Fibroblast of skin of abdomen (primary cell): ENCODE measurements around the gene CCDC187.
A peak's percentile ranks its signal among the peaks of the same experiment; 100 is the strongest.
"Not testable (repeated sequence)": the region's sequence is repeated elsewhere in the genome, so short reads cannot be mapped to it uniquely, and the experiment has no call there.

Experiments used
- DNase-seq: peaks from one replicate; pipeline ENCODE4 v3.0.0-alpha.2; 2013

Gene CCDC187

DNA sequence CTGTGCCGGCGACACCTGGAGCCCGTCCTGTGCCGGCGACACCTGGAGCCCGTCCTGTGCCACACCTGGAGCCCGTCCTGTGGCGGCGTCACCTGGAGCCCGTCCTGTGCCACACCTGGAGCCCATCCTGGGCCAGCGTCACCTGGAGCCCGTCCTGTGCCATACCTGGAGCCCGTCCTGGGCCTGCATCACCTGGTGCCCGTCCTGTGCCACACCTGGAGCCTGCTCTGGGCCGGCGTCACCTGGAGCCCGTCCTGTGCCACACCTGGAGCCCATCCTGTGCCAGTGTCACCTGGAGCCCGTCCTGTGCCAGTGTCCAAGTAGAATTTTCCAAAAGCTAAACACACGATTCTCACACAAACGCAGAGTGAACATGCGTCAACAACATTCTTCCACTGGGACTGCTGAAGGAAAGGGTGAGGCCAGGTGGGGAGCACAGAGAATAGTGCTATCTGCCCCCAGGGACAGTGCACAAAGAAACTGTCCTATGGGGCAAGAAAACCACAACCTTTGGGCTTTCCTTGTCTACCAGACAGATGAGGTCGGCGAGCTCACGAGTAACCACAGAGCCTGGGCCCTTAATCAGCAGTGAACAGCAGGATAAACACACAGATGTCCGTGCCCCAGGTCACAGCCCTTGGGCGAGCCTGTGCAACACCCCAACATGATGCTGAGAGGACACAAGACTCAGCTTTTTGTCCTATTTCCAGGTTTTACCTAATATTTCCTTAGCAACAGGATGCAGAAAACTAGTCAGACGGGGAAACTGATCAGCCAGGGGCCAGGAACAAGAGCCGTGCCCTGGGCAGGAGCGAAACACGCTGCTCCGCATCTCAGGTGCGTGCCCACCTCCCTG is 66.2 kb downstream of the CCDC187 start:
- DNase-seq: no peak

DNA sequence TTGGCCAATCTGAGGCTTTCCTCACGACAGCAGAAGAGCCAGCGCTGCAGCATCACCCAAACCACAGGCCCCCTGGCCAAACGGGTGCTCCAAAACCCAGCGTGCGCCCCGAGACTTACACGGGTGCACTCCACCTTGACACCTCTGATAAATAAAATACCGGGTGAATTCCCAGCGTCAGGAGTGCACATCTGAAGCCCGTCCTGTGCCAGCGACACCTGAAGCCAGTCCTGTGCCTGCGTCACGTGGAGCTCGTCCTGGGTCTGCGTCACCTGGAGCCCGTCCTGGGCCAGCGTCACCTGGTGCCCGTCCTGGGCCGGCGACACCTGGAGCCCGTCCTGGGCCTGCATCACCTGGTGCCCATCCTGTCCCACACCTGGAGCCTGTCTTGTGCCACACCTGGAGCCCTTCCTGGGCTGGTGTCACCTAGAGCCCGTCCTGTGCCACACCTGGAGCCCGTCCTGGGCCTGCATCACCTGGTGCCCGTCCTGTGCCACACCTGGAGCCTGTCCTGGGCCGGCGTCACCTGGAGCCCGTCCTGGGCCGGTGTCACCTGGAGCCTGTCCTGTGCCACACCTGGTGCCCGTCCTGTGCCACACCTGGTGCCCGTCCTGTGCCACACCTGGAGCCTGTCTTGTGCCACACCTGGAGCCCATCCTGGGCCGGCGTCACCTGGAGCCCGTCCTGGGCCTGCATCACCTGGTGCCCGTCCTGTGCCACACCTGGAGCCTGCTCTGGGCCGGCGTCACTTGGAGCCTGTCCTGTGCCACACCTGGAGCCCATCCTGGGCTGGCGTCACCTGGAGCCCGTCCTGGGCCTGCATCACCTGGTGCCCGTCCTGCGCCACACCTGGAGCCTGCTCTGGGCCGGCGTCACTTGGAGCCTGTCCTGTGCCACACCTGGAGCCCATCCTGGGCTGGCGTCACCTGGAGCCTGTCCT is 67.2 kb downstream of the CCDC187 start:
- DNase-seq: not testable (repeated sequence)

DNA sequence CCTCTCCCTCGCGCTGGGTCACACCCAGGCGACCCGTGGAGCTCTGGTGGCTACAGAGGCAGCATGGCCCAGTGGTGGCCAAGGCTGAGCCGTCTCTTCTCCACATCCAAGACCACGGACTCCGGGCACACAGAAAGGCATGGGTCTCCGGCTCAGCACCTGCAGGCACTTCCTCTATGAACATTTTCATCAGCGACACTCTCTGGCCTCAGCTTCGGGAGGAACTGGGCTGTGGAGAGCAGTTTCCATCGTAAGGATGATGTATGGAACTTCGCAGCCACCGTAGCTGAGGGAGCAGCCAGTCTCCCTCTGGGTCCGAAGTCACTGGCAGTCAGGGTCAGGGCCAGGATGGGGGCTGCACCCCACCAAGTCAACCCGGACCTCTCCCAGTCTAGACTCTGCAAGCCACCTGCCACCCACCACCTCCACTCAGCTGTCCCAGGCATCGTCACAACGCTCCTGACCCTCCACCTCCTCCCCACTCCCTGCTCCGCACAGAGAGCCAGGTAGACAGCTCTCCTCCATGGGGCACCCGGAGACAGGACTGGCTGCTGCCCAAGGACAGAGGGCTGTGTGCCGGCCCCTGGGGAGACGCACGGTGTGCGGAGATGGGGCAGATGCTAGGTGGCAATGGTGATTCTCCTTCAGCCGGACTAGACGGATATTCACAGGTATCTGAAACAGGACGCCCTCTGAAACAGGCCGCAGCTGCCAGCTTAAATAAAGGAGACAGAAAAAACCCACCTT is 68.0 kb downstream of the CCDC187 start:
- DNase-seq: no peak

DNA sequence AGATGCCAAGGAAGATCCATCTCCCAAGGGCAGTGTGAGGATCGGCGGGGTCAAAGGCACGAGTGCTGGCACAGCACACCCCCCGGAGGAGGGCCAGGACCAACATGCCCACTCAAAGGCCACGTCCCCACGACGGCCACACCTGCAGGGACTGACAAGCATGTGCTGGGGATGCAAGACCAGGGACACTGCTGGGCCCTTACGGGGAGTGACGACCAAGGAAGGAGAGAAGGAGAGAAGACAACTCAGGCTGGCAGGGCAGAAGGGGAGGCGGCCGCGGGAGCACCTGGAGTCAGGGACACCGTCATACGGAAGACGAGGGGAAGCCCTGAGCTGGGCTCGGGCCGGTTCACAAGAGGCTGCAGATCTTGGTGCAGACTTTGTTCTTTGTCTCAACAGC is 68.7 kb downstream of the CCDC187 start:
- DNase-seq: no peak

DNA sequence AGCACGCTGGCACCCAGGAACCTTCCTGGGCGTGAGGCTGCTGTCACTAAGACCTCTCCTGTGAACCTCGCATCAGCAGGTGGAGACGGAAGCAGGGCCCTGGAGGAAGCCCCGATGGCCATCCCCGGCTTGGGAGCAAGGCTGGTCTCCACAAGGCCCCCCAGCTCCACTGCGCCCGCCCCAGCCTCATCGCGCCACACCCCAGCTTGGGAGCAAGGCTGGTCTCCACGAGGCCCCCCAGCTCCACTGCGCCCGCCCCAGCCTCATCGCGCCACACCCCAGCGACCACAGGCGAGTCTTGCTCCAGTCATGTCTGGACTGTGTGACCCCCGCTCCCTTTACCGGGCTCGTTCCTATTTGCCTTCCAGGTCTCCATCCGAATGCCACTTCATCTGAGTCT is 69.3 kb downstream of the CCDC187 start:
- no peak for DNase-seq

DNA sequence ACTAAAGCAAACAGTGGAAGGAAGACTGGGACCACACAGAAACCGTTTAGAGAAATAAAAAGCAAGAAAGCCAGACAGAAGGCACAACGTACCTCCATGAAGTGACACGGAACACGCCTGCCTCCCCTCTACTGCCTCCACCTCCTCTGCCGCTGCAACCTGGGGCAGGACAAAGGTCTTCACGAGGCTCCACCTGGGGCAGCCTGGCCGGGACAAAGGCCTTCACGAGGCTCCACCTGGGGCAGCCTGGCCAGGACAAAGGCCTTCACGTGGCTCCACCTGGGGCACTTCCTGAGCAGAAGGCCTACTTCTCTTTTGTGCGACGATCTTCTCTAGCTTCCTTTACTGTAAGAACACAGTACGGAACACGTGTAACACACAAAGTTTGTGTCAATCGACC is 70.0 kb downstream of the CCDC187 start:
- DNase-seq: no peak

DNA sequence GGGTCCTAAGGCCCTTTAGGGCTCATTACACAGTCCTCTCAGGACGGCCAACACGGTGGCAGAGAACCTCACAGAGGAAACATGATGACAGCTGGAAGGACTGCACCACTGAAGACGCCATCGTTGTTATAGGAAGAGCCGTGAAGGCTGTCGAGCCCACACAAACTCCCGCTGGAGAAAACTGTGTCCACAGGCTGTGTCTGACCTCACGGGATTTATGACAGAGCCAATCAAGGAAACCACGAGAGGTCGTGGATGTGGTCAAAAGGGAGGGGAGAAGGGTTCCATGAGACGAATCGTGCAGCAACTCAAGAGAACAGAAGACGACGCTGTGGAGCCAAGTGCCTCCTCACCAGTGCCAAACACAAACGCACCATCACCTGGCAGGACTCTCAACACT is 70.5 kb downstream of the CCDC187 start:
- no peak for DNase-seq

DNA sequence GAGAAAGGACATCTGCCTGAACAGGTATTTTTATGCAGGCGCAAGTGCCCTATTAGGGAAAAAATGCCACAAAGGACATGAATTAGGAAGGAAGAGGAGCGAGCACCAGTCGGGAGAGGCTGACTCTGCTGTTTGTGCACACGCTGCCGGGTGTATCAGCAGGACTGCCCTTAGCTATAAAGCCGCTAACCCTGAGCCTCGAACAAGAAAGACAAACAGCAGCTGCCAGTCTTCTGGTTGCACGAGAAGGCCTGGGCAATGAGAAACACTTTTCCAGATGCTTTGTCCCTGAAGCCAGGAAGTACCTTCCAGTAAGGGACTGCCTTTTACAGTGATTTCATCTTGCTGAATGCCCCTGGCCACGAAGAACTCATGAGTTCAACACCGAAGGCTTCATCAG is 70.9 kb downstream of the CCDC187 start:
- DNase-seq: no peak

DNA sequence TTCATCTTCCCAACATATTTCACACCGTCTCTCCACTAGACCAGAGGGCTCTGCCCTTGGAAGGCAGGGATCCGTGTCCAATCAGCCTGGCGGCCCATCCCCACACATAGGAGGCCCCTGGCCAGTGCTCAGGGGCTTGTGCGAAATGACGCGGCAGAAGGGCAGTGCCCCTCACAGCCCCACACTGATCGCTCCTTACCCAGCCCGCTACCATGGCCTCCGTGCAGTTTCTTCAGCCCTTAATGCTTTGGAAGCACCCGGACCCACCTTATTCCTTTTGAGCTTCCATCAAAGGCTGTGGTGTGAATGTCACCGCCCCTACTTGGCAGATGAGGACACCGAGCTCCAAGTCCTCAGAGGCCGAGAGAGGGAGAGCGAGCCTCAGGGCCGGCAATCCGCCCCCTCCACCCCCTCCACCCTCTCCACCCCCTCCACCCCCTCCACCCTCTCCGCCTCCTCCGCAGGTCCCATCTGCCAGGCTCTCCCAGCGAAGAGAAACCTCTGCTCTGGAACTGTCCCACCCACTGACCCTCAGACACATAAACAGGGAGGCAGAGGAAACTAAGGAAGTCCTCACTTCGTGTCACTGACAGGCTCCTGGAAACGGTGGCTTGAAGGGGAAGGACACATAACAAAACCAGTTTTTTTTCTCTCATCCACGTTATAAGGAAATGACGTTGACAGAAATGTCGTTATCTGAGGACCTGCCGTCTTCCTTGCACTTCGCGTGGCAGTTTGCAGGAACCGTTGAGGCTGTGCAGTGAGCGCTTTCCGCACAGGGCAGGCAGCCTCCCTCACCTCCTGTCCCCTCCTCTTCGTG is 72.2 kb downstream of the CCDC187 start:
- no peak for DNase-seq

DNA sequence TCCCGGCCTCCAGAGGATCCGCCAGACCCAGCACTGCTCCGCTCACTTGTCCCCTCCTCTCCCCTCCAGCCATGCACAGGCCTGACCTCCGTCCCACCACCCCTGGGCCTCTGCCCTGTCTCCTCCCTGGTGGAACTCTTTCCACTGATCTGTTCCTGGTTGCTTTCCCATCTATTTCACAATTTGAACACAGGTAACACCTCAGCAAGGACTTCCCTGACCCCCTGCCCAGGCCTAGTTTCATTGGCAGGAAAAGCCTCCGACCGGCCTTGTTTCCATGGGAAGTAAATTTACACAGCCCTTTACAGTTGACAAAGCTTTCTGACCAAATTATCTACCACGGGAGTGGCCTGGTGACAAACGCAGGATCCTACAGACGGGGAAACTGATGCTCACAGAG is 73.1 kb downstream of the CCDC187 start:
- no peak for DNase-seq

DNA sequence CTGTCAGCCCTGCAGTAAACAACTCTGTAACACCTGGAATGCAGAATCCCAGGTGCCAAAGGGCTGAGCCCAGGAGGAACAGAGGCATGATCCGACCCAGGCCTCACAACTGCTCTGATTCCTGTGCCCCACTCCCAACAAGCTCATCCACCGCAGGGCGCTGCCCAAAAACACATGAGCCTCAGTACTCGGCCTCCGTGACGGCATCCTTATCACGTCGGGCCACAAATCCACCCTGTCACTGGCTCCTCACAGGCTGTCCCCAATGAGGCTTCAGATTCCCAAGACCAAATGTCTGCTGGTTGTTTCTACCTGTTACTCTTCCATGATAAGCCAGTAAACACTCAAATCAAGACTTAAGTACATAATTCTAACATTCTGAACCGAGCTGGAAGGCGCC is 73.5 kb downstream of the CCDC187 start:
- no peak for DNase-seq

DNA sequence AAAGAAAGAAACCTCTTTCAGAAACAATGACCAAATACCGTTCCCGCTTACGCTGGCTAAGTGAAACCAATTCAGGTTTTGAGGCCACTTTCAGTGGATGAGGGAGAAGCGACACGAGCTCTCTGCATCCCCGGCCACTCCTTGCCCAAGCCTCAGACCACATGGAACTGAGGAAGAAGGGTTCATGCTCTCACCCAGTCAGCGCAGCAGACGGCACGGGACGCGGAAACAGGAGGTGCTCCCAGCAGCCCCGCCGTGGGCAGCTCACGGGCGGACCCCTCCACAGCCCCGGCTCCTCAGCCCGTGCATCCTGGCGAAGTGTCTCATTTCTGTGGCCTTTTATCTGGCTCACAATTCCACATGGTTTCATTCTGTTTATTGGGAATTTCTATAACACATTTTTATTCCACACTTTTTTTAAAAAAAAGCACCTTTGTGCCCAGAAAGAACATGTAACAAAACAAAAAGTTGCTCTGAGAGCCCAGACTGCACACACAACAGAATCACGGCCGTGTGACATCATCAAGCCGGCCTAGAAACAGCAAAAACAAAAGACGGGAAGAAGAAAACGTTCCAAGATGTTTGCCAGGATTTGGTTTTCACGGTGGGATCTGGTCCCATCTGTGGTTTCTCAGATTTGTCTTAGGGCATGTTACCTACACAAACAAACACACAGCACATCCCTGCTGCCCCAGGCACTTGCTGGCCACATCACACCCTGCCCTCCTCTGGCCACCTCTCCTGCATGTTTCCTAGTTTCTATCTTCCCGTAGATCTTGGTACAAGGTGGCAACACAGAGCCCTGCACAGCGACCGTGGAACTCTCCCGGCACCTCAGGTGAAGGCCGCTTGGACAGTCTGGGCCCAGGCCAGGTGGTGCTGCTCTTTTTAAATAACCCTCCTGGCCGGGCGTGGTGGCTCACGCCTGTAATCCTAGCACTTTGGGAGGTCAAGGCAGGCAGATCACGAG is 74.5 kb downstream of the CCDC187 start:
- DNase-seq: no peak

DNA sequence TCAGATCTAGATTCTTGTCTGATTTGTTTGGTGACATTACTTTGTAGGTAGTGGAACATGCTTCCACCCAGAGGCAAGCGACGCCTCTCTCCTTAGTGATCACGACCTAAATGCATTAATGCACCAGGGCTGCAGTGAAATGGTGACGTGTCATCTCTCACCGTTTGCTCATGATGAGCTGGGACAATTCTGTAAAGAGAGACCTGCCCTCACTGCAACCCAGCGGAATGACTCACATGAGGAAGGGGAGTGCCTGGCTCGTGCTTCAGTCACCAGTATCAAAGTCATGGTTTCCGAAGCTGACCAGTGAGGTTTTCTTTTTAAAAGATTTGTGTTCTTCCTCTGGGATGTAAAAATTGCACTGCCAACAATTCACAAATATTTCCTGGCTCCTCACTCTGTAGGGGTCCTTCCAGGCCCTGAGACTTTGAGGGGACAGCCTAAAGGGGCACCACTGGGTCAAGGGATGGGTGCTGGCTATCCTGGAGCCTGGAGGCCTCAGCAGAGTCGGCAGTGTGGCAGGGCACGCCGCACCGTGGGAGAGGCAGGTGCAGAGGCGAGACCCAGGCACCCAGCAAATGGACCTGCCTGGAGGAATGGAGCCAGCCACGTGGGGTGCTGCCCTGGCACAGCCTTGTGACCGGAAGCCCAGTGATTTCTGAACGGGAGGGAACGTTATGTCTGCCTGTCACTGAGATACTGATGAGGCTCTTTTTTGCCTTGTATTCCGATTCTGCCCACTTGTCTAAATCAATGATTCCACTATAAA is 75.6 kb downstream of the CCDC187 start:
- peak; percentile 71 for DNase-seq

DNA sequence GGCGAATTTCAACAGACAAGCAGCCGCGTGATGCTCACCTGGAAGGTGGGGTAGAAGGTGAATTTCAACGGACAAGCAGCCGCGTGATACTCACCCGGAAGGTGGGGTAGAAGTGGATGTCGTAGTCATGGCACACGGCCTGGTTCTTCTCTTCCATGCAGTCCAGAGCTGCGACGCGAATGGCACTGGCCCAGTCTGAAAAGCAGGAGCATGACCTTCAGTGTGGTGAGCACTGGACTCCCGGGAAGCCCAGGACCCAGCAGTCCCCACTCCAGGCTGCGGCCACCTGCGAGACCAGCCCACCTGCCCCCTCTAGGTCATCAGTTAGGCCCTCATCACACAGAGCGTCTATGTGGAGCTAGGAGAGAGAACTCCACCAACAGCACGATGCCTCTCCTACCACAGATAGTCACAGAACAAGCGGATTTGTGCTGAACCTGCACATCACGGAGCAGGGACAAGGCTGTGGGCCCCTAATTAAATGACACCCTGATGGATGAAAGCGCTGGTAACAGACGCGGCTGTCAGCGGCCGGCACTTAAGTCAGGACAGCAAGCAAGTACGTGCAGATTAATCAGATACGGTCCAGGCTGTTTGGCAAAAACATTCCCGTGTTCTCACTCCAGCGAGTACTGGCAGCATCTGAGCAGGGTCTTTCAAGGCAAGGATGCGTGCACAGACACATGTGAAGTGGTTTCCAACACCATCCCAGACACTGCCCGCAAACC is 77.0 kb downstream of the CCDC187 start:
- DNase-seq: no peak

DNA sequence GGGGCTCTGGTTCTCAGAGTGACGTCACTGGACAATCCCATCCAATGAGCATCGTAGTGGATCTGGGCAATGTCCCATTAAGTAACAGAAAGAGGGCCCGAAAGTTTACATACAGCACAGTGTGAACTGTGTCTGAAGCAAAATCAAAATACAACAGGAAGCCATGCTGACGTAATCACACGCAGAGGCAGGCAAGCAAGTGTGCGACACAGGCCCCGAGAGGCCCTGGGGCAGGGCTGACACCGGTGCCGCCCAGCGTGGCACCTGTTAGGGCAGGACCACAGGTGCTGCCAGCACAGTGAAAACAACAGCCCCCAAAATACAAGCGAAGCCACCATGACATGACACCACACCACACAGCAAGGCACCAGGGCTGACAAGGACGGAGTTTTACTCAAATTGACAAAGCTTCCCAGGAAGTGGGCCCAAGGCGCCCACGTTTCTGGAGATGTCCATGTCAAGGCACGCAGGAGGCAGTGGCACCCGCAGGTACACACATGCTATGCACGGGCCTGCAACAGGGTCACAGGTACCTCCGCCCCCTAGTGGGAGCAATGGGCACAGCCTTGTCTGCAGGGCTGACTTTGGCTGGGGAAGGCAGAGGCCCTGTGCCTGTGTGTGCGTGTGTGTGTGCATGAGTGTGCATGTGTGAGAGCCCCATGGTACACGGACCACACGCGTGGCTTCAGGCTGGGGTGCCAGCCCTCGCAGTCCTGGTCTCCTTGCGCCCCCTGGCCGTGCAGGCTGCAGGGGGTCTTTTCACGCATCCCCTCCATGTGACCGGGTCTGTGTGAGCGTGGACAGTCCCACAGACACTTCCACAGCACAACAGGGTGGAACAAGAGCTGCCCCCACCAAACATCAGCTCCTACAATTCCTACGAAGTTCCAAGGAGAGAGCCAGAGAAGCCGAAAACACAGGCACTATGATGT is 77.9 kb downstream of the CCDC187 start:
- peak; percentile 33 for DNase-seq

DNA sequence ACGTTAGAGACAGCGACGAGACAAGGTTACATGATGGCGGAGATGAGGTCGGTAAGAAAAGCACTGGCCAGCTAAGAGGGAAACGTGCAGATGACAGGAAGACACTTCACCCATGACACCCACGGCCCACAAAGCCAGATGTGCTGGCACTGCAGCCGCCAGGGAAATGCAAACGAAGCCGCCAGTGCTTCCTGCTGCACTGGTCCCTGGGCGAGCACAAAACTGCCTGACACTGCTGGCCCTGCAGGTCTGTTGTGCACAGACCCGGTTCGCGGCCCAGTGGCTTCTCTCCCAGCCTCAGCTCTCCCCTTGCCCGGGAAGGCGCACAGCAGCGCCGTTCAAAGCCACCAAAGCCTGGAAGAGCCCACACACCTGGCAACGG is 78.5 kb downstream of the CCDC187 start:
- DNase-seq: no peak

DNA sequence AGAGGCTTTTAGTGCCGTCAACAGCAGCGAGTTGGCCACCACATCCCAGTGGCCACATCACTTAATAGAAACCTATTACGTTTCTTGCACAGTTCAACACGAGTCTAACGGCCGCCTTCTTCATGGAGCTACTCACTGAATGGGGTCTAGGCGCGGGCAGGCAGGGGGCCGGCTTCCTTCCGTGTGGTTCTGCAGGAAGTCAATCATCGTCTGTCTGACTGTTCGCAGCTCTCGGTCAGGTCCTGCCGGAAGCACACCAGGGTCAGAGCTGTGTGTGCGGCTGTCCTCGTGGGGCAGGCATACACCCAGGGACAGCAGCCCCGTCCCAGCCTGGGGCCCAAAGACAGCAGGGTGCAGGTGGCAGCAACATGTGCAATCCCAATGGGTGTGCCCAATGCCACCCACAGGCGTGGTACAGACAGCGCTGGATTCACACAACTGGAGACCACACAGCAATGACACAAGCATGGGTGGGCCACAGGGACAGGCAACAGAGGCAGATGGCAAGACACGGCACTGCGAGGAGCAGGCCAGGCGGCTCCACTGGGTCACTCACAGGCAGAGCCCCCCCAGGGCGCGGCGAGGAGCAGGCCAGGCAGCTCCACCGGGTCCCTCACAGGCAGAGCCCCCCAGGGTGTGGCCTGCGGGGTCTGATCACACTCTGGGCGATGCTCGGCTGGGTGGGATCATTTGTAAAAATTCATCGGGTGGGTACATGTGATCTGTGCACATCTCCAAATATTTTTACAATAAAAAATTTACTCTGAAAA is 79.8 kb downstream of the CCDC187 start:
- no peak for DNase-seq
